Naive B cell (primary cell): ENCODE data around the gene RIPOR3. TPM values are rescaled to one million over a fixed set of nuclear protein-coding genes. Genes with fewer than 3 reads are reported as not detected.
"Not testable (repeated sequence)": the region's sequence is repeated elsewhere in the genome, so short reads cannot be mapped to it uniquely, and the experiment has no call there.

Experiments used
- ATAC-seq, 2 donors: fragments of 150-1000 bp; cut with Tn5 transposase; 2 replicates each; pipeline ENCODE4 v1.10.0; 2021; ENCODE audit warnings: low read depth in 2 of 2, mild to moderate bottlenecking in 2 of 2, moderate library complexity in 2 of 2
- DNase-seq: peaks from one replicate; pipeline ENCODE4 v3.0.0; 2022
- H3K27ac Mint-ChIP-seq, 6 donors: one replicate each; pipeline ENCODE4 v1.8.0; 2020 to 2022; ENCODE audit warnings: mild to moderate bottlenecking in 6 of 6, mixed read lengths in 6 of 6, moderate library complexity in 5 of 6, inconsistent platforms in 2 of 6
- H3K27me3 Mint-ChIP-seq, 3 donors: one replicate each; pipeline ENCODE4 v1.8.0; 2021 to 2022; ENCODE audit warnings: mixed read lengths in 3 of 3, mild to moderate bottlenecking in 1 of 3
- H3K36me3 Mint-ChIP-seq, 2 donors: one replicate each; pipeline ENCODE4 v1.8.0; 2020 to 2022; ENCODE audit warnings: mixed read lengths in 2 of 2, inconsistent platforms in 1 of 2, mild to moderate bottlenecking in 1 of 2
- H3K4me1 Mint-ChIP-seq, 3 donors: one replicate each; pipeline ENCODE4 v1.8.0; 2020 to 2022; ENCODE audit warnings: mixed read lengths in 3 of 3, inconsistent platforms in 1 of 3, mild to moderate bottlenecking in 1 of 3, moderate library complexity in 1 of 3
- H3K4me3 Mint-ChIP-seq, 8 donors: one replicate each; pipeline ENCODE4 v1.8.0; 2020 to 2022; ENCODE audit warnings: mild to moderate bottlenecking in 8 of 8, mixed read lengths in 8 of 8, moderate library complexity in 8 of 8, inconsistent platforms in 2 of 8
- H3K9me3 Mint-ChIP-seq, 7 donors: one replicate each; pipeline ENCODE4 v1.8.0; 2020 to 2022; ENCODE audit warnings: mixed read lengths in 7 of 7, mild to moderate bottlenecking in 5 of 7, inconsistent platforms in 2 of 7, moderate library complexity in 1 of 7
- polyA plus RNA-seq, 6 donors: library from polyadenylated mRNA; unstranded; fragments of 300-500 nt; fragmentation: Illumina TruSeq; gene quantifications; one replicate each; pipeline ENCODE4 v1.2.3, GENCODE V29; 2021; ENCODE audit warnings: low read depth in 6 of 6

Gene RIPOR3
- polyA plus RNA-seq, 6 donors from 2014 or later: 1.4 to 3.0 (median 2.1) TPM; not detected in 1

- H3K36me3 Mint-ChIP-seq: no peaks in the 10 kb centered on the region
- no peaks in the 10 kb centered on the region for H3K4me1 Mint-ChIP-seq
- no peak for ATAC-seq
- peaks cover 0 to 7% (median 5%) of the 10 kb centered on the region in 3 donors for H3K27me3 Mint-ChIP-seq
- no peaks in the 10 kb centered on the region for H3K9me3 Mint-ChIP-seq
- H3K4me3 Mint-ChIP-seq: peak overlapping the region in 1 of 8 donors; percentile 32
- peak overlapping the region in 1 of 6 donors; percentile 88 for H3K27ac Mint-ChIP-seq
- no peak for DNase-seq
Measured at GRCh38 chr20:50610212-50610718, 81.1 kb downstream of the RIPOR3 start.

DNA sequence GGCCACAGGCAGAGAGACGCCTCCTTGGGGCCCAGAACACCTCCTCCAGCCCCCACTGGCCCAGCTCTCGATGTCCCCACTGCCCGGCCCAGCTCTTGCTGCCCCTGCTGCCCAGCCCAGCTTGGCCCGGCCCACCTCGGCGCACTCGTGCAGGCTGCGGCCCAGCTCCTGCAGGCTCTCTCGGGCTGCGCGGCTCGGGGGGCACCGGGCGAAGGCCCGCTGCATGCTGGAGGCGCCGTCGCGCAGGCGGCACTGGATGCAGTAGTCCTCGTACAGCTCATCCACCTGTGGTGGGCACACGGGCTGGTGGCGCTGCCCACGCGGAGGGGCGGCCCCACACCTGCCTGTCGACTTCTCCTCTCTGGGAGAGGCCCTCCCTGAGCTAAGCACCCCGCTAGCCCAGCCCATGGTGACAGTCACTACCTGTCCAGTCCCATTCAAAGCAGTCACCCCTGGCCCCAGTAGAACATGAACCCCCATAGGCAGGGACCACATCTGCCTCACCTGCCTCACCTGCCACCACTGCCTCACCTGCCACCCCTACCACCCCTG is 81.8 kb downstream of the RIPOR3 start:
- no peak overlapping the region for H3K4me3 Mint-ChIP-seq
- no peaks in the 10 kb centered on the region for H3K4me1 Mint-ChIP-seq
- no peaks in the 10 kb centered on the region for H3K9me3 Mint-ChIP-seq
- H3K27ac Mint-ChIP-seq: no peak overlapping the region
- no peaks in the 10 kb centered on the region for H3K36me3 Mint-ChIP-seq
- DNase-seq (no peak), ATAC-seq (no peak)
- peaks cover 0 to 7% (median 5%) of the 10 kb centered on the region in 3 donors for H3K27me3 Mint-ChIP-seq

DNA sequence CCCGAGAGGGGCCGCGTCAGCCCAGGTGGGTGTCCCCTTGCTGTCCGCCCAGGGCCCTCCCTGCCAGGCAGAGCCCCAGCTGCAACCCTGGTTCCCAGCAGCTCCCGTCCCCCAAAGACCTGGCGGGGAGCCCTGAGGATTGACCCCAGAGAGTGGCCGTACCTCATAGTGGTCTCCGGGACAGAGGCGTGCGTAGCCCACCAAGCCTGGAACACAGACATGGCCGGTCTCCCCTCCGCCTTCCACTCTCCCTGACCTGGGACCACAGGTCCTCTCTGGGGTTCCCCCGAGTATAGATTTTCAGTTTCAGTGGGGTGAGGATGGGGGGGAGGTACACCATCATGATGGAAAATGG is 82.6 kb downstream of the RIPOR3 start:
- H3K27me3 Mint-ChIP-seq: peaks cover 0 to 7% (median 5%) of the 10 kb centered on the region in 3 donors
- DNase-seq: no peak
- no peaks in the 10 kb centered on the region for H3K36me3 Mint-ChIP-seq
- peak overlapping the region in 1 of 6 donors; percentile 59 for H3K27ac Mint-ChIP-seq
- H3K4me1 Mint-ChIP-seq: no peaks in the 10 kb centered on the region
- H3K4me3 Mint-ChIP-seq: no peak overlapping the region
- H3K9me3 Mint-ChIP-seq: no peaks in the 10 kb centered on the region
- no peak for ATAC-seq

DNA sequence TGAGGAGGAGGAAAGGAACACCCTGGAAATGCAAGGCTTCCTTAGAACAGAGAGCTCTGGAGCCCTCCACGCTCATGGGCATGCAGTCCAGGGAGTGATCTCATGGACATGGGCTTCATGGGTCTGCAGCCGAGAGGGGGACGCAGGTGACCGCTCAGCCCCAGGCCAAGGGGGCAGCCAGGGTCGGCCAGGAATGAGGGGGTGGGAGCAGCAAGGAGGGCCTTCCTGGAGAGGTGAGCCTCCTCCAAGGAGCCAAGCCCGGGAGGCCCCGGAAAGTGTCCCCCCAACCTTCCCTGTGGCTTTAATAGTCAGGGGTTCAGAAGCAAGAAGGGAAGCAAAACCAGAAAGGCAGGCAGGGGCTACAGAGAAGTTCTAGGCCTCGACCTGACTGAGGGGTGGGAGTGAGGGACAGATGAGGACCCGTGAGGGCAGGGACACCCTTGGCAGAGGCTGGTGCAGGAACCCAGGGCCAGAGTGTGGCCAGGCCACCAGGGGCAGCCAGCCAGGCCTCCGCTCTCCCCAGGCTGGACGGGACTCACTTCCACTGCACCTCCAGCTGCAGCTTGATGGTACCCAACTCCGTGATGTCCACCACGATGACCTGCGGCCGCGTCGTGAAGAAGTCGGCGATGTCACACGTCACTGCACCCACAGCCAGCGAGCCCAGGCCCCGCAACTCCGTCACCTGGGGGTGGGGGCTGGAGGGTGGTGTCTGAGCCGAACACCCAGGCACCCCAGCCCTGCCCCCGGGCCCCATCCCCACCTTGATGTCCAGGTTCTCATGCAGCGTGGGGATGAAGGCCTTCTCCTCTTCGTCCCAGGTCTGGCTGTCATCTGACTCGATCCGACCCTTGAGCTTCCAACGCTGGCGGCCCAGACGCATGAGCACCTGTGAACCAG is 83.2 kb downstream of the RIPOR3 start:
- ATAC-seq (no peak), DNase-seq (no peak)
- Mint-ChIP-seq H3K4me3 (no peak overlapping the region), H3K4me1 (peaks cover 0 to under 1% (median under 1%) of the 10 kb centered on the region in 3 donors), H3K9me3 (no peaks in the 10 kb centered on the region), H3K36me3 (no peaks in the 10 kb centered on the region), H3K27me3 (peaks cover 0 to 7% (median 6%) of the 10 kb centered on the region in 3 donors), H3K27ac (peak overlapping the region in 1 of 6 donors; percentile 59)

DNA sequence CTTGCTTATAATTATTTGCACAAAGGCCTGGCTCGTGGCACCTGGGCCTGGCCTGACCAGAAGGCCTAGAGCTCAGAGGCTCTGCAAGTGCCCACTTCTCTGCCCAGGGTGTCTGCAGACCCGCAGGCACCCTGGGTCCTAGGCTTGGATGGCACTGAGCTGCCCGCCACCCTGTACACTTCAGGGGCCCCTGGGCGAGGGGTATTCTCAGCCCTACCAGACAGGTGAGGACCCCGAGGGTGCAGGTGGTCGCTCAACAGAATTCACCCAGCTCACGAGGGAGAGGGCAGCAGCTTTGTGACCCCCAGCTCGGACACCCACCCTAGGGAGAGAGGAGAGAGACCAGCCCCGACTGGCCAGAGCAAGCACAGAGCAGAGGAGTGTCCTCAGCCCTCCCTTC is 83.9 kb downstream of the RIPOR3 start:
- Mint-ChIP-seq H3K36me3 (no peaks in the 10 kb centered on the region), H3K4me1 (peaks cover 0 to 4% (median 3%) of the 10 kb centered on the region in 3 donors), H3K27ac (no peak overlapping the region), H3K9me3 (no peaks in the 10 kb centered on the region), H3K4me3 (no peak overlapping the region), H3K27me3 (peaks cover 0 to 9% (median 7%) of the 10 kb centered on the region in 3 donors)
- no peak for DNase-seq
- no peak for ATAC-seq

DNA sequence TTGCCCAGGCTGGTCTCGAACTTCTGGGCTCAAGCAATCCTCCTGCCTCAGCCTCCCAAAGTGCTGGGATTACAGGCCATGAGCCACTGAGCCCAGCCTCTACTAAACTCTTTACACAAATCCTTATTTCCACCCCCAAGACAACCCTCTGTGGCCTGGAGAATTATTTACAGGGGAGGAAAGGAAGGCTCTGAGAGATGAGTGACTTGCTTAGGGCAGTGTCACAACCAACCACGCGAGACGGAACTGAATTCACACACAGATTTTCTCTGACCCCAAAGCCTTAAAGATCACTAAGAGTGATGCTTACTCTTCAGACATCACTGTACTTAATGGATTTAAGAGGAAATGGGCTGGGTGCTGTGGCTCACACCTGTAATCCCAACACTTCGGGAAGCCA is 86.2 kb downstream of the RIPOR3 start:
- Mint-ChIP-seq H3K9me3 (no peaks in the 10 kb centered on the region), H3K4me1 (peaks cover 0 to 7% (median 3%) of the 10 kb centered on the region in 3 donors), H3K36me3 (no peaks in the 10 kb centered on the region), H3K4me3 (no peak overlapping the region), H3K27ac (peak overlapping the region in 1 of 6 donors; percentile 10), H3K27me3 (peaks cover 0 to 7% (median 7%) of the 10 kb centered on the region in 3 donors)
- ATAC-seq (no peak), DNase-seq (no peak)

- H3K4me3 Mint-ChIP-seq: peak overlapping the region in 1 of 8 donors; percentile 55
- peaks cover 0 to 7% (median 7%) of the 10 kb centered on the region in 3 donors for H3K27me3 Mint-ChIP-seq
- H3K9me3 Mint-ChIP-seq: no peaks in the 10 kb centered on the region
- peaks cover 0 to 7% (median 3%) of the 10 kb centered on the region in 3 donors for H3K4me1 Mint-ChIP-seq
- DNase-seq (no peak), ATAC-seq (no peak)
- H3K27ac Mint-ChIP-seq: peak overlapping the region in 1 of 6 donors; percentile 20
- no peaks in the 10 kb centered on the region for H3K36me3 Mint-ChIP-seq
Measured at GRCh38 chr20:50604451-50604850, 86.9 kb downstream of the RIPOR3 start.

DNA sequence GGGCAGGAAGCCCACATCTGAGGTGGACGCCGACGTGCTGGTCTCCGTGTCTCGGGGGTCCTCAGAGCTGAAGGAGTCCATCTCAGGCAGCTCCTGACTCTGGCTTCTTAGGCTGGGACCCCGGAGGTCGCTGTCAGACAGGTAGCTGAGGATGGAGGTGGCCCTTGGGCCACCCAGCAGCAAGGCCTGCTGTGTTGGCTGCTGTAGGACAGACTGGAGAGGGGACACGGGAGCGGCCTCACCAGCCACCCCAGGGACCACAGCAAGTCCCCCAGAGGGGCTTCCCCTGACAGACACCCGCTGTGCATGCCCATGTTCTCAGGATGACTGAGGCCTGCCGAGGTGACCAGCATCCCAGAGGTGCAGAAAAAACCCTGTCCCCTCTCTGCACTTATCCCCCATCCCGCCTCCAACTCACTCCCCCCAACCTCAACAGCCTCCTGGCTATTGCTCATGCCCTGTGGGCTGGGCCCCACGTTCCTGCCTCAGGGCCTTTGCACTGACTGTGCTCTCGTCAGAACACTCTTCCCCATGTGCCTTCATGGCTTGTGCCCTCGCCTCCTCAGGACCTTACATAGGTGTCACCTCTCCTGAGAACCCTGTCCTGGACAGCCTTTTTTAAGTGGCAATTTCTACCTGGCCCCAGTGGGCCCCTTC is 88.8 kb downstream of the RIPOR3 start:
- Mint-ChIP-seq H3K36me3 (no peaks in the 10 kb centered on the region), H3K4me3 (no peak overlapping the region), H3K9me3 (no peaks in the 10 kb centered on the region), H3K27ac (peak overlapping the region in 1 of 6 donors; percentile 59), H3K27me3 (peaks cover 0 to 7% (median 7%) of the 10 kb centered on the region in 3 donors), H3K4me1 (peaks cover 0 to 7% (median 4%) of the 10 kb centered on the region in 3 donors)
- no peak for DNase-seq
- no peak for ATAC-seq

DNA sequence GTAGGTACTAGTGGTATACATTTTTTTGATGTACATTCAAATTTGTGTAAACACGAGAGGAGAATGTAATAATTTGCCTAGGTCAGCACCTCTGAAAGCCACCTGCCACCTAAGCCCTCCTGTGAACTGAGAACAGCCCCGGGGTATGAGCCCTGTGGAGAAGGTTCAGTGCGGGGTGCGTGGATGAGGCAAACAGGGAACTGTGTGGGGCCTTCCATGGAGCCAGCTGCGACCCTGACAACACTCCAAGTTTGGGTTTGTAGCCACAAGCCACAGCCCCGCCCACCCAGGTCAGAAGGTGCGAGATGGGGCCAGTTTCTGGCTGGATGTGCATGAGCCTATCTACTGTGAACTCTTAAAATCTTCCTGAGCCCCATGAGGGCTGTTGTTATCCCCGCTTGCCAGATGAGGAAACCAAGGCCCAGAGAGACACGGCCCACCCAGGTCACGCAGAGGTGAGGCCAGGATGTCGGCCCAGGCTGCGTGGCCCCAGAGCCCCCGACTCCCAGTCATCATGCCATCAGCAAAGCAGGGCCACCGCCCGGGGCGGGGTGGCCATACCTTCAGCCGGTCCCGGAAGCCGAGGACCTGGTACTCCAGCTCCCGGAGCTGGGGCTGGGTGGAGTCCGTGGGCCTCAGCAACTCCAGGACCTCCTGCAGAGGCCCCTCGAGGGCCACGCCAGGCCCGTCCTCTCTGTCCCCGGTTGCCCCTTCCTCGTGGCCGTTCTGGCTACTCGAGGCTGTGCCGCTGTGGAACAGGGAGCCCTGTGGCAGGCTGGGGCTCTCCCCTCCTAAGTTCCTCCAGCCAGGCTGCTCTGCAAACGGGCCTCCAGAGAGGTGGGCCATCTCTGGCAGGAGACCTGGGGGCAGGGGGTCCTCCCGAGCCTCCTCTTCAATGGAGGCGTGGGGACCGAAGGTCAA is 89.6 kb downstream of the RIPOR3 start:
- no peaks in the 10 kb centered on the region for H3K9me3 Mint-ChIP-seq
- H3K27me3 Mint-ChIP-seq: peaks cover 0 to 7% (median 7%) of the 10 kb centered on the region in 3 donors
- H3K4me1 Mint-ChIP-seq: peaks cover 0 to 7% (median 4%) of the 10 kb centered on the region in 3 donors
- no peak overlapping the region for H3K4me3 Mint-ChIP-seq
- DNase-seq: no peak
- H3K27ac Mint-ChIP-seq: no peak overlapping the region
- ATAC-seq: no peak
- no peaks in the 10 kb centered on the region for H3K36me3 Mint-ChIP-seq

DNA sequence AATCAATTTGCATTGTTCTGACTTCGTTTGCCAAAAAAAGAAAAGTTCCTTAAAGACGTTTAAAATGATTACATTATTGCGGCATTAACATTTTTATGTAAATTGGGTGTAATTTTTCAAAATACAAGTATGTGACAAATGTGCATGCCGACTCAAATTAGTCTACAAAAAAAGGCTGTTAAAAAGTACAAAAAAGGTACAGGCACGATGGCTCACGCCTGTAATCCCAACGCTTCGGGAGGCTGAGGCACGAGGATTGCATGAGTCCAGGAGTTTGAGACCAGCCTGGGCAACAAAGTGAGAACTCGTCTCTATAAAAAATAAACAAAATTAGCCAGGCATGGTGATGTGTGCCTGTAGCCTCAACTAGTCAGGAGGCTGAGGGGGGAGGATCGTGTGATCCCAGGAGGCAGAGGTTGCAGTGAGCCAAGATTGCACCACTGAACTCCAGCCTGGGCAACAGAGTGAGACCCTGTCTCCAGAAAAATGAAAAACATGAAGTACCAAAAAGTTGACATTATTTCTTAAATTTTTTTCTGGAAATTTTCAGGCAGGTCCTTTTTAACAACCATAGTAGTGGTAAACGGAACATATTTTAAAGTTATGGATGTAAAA is 91.0 kb downstream of the RIPOR3 start:
- no peak for ATAC-seq

GRCh38 chr20:50598768-50599167 is 92.6 kb downstream of the RIPOR3 start:
- H3K27ac Mint-ChIP-seq, H3K27me3 Mint-ChIP-seq, DNase-seq, H3K9me3 Mint-ChIP-seq, H3K36me3 Mint-ChIP-seq, H3K4me3 Mint-ChIP-seq, ATAC-seq: not testable (repeated sequence)
- peaks cover 8 to 19% (median 15%) of the 10 kb centered on the region in 3 donors for H3K4me1 Mint-ChIP-seq

More for the DNA sequence above, 91.0 kb downstream of the RIPOR3 start:
- H3K9me3 Mint-ChIP-seq: no peaks in the 10 kb centered on the region
- H3K36me3 Mint-ChIP-seq: no peaks in the 10 kb centered on the region
- H3K4me1 Mint-ChIP-seq: peaks cover 8 to 17% (median 12%) of the 10 kb centered on the region in 3 donors
- DNase-seq: no peak
- peaks cover 0 to 7% (median 0%) of the 10 kb centered on the region in 3 donors for H3K27me3 Mint-ChIP-seq
- H3K27ac Mint-ChIP-seq: peak overlapping the region in 2 of 6 donors; percentile 71 to 78
- H3K4me3 Mint-ChIP-seq: peak overlapping the region in 1 of 8 donors; percentile 18

DNA sequence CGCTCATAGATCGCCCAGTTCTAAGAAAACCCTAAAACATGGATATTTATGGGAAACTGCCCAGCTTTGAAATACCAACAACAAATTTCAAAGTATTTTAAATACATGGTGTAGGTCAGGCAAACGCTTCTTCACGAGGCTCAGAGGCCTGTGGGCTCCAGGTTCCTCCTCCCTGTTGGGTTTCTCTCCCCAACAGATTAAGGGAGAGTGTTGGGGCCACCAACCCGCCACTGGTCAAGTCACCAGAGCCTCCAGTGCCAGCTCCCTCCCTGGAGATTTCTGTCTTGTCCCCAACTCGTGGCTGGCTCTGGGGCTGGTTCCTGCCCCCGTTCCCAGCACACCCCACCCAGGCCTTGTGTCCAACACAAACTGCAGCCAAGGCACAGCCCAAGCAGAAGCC is 93.3 kb downstream of the RIPOR3 start:
- peaks cover 8 to 19% (median 14%) of the 10 kb centered on the region in 3 donors for H3K4me1 Mint-ChIP-seq
- ATAC-seq (no peak), DNase-seq (no peak)
- peak overlapping the region in 4 of 6 donors; percentile 20 to 86 (median 62) for H3K27ac Mint-ChIP-seq
- peaks cover 0 to 5% (median 0%) of the 10 kb centered on the region in 3 donors for H3K27me3 Mint-ChIP-seq
- no peaks in the 10 kb centered on the region for H3K36me3 Mint-ChIP-seq
- H3K9me3 Mint-ChIP-seq: no peaks in the 10 kb centered on the region
- H3K4me3 Mint-ChIP-seq: peak overlapping the region in 1 of 8 donors; percentile 47
